ENCODE data around the gene TRIP13.
"Not testable (repeated sequence)": the region's sequence is repeated elsewhere in the genome, so short reads cannot be mapped to it uniquely, and the experiment has no call there.

TRIP13 gene

DNA sequence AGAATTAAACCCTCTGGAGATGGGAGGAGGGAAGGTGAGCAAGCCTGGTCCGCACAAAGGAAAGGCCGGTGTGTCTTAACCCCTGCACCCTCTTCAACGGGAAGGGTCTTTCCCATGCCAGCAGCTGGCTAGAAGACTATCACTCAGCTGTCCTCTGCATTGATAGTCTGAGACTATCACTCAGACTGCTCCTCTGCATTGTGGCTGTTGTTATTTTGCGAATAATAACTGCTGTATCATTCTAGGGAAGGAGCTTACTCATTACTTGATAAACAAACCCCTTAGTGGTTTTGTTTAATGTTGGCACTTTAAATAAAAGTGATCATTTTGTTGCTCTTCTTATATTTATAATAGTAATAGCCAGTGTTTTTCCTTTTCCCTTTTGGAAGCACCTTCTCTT, 8.1 kb downstream of the TRIP13 start:
- no peak for FAIRE-seq

DNA sequence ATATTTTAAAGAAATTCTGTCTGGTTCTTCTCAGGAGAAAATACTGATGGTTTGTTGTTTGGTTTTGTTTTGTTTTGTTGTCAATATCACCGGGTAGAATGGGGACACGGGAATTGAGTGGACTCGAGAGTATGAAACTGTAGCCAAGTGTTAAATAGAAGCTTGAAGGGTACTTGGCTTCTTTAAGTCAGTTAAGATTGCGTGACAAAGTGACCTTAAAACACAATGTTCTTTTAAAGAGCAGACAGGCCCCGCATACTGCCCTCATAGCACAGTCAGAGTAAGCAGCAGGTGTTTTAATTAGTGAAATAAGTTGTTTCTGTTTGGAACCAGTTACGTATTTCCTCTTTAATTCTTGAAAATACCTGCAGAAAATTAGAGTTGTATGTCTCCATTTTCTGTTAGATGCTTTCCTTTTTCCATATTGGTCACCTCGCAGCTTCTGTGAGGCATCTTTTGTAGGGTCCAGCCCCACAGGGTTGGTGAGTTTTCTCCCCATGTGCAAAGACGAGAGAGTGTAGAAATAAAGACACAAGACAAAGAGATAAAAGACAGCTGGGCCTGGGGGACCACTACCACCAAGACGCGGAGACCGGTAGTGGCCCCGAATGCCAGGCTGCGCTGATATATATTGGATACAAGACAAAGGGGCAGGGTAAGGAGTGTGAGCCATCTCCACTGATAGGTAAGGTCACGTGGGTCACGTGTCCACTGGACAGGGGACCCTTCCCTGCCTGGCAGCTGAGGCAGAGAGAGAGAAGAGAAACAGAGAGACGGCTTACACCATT, 9.6 kb downstream of the TRIP13 start:
- no peak for FAIRE-seq

DNA sequence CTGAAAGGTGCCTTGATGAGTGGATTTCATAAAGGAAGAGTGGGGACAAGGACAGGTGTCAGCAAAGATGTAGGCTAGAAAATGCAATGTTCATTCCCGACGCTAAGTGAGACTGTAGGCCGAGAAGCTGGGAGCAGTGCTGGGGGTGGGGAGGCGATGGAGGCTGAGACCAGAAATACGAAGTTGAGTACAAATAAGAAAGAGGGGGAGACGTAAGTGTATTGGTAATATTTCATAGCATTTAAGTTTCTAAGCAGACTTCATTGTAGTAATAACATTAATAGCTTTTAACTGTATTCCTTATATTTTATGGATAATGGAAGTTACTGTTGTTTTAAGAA, 11.0 kb downstream of the TRIP13 start:
- no peak for FAIRE-seq

DNA sequence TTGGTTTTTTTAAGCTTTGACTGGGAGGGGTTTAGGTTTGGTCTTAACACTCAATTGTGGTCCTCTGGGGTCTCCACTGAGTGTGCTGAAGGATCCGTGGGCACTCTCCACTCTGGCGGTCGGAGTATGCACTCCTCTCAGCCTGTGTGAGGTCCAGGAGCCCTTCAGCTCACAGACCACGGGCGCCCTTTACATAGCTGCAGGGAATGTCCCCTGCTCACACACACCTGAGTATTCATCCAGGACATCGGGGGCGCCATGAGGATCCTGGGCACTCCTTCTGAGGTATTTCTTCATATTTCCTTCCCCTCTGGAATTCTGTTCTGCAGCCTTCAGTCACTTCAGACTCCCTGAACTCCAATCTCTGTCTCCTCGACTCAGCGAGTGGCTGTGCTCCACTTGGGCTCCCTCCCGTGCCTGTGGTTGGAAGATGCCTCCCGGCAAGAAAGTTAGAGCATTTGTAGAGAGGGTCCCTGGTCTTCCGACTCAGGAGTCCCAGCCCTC, 12.5 kb downstream of the TRIP13 start:
- no peak for FAIRE-seq

DNA sequence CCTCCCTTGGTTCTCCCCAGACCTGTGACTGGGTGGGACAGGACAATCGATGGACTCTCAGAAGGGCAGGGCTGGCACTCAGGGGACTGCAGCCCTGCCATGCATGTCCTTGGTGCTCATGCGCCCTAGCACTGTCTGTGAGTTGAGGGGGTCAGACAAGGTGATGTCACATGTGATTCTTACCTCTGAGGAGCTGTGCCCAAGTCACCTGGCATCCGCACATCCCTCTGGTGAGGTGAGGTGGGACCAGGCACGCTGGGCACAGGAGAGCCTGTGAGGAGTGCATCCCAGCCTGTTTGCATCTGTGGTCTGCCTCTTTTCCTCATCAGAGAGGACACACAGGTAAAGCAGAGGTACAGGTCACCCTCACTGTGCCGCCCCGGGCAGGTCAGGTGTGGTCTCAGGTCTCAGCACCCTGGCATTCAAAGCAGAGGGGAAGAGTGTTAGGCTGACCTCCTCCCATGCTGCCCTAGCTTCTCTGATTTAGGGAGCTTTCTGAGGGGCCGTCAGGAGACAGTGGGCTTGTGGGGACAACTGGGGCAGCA, 14.8 kb downstream of the TRIP13 start:
- FAIRE-seq, result no peak

DNA sequence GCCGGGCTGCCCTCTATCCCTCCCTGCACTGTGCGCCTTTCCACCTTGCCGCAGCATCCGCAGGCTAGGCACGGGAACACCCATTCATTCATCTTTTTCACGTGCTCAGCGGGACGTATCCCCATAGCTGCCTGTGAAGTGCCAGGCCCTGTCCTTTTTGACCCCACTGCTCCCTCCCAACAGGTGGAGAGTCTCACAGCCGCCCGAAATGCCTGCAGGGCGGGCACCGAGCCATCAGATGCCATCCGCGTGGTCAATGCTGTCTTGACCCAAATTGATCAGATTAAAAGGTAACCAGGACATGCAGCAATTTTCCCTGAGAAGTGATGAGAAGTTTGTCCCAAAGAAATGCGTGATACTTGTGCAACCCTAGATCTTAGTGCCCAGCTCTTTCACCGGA, 15.5 kb downstream of the TRIP13 start:
- no peak for FAIRE-seq

DNA sequence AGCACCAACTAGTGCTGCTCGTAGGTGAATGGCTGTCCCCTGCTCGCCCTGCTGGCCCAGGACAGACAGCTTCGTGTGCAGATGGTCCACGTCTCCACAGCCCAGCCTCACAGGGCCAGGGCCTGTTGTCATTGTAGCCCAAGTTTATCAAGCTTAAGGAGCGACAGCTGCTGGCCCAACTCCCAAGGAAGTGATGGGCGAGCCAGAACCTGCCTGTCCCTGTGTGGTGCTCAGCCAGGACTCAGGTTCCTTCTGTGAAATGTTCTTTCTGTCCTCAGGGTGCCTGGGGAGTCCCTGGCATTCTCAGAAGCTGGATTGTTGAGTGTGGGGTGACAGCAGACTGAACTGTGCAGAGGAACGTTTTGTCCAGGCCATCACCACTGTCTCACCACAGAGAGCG, 16.4 kb downstream of the TRIP13 start:
- no peak for FAIRE-seq

DNA sequence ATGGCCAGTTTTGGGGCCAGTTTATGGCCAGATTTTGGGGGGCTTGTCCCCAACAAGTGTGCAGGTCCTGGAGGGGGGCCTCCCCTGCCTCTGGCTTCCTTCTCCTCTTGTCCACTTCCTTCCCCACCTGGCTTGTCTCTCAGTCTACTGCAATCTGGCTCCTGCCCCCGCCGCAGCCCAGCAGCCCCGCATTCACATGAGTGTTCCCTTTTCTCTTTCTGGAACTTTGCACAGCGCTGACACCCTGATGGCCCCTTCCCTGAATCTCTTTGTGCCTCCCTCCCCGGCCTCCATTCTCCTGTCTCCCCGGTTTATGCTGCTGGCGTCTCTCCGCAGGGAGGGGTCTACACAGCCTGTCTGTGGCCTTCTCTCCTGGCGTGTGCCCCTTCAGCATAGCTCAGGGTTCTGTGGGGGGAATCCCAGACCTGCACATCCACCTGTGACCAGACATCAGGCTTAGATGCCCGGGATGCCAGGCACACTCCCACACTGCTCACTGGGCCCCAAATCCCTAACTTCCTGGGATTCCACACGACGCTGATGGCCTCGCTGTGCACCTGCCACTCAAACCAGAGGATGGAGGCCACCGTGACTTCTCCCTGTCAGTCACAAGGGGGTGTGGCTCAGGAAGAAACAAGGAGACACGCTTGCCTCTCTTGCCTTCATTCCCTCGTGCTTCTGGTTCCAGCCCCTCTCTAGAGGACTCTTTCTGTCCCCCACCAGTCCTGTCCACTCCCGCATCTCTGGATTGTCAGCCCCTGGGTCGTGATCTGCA, 17.5 kb downstream of the TRIP13 start:
- no peak for FAIRE-seq

DNA sequence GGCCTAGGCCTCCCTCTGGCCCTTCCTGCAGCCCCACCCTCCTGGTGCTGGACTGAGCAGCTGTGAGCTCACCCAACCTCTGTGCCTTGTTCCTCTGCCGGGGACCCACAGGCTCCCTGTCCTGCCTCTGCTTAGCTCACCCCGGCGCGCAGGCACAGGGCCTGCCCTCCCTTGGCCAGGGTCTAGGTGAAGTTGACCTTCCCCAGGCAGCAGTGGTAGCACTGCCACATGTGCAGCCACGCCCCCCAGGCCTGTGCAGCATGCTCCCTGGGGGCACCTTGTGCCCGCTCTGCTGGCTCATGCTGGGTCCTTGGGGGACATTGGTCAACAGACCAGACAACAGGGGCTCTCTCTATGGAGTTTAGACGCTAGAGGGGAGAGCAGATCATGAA, 18.1 kb downstream of the TRIP13 start:
- no peak for FAIRE-seq

DNA sequence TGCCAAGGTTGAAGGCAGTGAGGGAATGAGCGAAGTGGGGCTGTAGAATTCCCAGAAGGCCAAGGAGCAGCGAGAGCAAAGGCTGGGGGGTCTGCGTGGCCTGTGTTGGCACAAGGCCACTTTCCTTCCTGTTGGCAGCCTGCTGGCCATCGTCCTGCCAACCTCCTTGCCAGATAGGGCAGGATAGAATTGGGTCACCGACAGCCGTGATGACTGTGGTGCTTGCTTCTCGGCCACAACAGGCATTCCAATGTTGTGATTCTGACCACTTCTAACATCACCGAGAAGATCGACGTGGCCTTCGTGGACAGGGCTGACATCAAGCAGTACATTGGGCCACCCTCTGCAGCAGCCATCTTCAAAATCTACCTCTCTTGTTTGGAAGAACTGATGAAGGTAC, 18.9 kb downstream of the TRIP13 start:
- no peak for FAIRE-seq

DNA sequence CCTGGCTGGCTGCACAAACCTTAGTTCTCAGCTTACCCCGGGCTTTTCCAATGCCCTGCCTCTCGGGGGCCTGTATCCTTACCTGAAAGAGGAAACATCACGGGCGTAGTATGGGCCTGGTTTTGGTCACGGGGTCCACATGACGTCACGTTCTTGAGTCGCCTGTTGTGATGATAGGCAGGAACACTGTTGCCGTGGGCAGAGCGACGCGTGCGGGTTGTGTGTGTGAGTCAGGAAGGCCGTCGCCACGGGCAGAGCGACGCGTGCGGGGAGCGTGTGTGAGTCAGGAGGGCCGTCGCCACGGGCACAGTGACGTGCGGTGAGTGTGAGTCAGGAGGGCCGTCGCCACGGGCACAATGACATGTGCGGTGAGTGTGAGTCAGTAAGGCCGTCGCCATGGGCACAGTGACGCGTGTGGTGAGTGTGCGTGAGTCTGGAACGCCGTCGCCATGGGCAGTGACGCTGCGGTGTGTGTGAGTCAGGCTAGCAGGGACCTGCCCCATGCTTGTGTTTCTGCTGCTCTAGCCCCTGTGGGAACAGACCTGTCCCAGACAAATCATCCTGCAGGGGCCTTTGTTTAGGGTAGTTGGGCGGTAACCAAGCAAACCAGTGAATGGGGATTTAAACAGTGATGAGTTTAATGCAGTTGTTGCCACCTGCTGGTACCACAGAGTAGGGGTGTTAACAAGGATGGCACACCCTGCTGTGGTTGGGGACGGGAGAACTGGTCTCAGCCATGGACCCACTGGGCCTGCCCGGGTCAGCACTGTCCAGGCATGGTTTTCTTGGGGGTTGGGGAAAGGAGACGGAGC, 19.8 kb downstream of the TRIP13 start:
- FAIRE-seq, result no peak

DNA sequence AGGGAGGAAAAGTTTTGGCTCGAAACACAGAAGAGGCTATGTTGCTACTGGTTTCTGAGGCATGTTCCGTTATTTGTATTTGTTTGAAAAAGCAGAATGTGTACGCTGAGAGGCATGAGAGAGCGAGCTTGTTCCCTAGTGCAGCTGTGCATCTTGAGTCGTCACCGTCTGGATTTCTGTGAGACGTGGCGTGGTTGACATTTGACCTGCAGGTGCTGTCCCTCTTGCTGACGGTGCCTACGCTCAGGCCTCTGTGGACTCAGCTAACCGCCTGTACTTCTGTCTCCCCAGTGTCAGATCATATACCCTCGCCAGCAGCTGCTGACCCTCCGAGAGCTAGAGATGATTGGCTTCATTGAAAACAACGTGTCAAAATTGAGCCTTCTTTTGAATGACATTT, 21.5 kb downstream of the TRIP13 start:
- no peak for FAIRE-seq

DNA sequence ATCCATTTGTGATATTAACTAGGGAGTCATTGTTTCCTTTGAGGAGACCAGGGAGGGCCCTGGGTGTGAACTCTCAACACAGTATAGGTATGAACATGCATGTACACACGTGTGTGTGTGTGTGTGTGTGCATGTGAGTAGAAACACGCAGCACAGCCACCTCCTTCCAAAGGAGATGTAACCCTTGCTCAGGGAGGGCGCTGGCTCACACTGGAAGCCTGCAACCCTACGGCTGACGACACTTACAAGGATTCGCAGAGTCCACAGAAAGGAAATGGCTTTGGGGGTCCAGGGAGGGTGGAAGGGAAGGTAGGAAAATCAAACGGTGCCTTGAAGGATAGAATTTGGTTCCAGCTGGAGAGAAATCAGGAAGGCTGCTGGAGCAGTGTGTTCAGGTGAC, 21.9 kb downstream of the TRIP13 start:
- FAIRE-seq, result no peak

DNA sequence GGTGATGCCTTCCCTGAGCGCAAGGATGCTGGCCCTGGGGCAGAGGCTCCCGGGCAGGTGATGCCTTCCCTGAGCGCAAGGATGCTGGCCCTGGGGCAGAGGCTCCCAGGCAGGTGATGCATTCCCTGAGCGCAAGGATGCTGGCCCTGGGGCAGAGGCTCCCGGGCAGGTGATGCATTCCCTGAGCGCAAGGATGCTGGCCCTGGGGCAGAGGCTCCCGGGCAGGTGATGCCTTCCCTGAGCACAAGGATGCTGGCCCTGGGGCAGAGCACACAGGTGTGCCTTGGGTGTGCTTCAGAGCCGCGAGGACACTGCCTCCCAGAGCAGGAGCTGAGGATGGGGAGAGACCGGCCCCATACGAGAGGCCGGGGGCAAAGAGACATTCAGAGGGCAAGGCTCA, 22.7 kb downstream of the TRIP13 start:
- FAIRE-seq, result not testable (repeated sequence)

DNA sequence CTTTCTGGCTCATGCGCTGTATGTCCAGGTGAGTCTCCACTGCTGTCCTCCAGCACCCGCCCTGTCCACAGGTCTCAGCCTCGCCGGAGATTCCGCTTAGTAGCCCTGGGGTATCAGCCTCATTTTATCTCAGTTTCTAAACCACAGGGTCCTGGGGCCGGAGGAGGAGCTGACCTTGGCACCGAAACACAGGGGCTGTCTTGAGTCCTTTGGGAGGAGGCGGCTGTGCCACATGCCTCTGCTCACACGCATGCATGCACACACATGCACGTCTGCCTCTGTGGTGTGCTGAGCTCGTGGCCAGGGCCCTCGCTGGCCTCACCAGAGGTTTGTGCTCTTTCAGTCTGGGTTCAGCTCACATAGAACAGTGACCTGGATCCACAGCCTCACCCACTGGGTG, 23.3 kb downstream of the TRIP13 start:
- no peak for FAIRE-seq

DNA sequence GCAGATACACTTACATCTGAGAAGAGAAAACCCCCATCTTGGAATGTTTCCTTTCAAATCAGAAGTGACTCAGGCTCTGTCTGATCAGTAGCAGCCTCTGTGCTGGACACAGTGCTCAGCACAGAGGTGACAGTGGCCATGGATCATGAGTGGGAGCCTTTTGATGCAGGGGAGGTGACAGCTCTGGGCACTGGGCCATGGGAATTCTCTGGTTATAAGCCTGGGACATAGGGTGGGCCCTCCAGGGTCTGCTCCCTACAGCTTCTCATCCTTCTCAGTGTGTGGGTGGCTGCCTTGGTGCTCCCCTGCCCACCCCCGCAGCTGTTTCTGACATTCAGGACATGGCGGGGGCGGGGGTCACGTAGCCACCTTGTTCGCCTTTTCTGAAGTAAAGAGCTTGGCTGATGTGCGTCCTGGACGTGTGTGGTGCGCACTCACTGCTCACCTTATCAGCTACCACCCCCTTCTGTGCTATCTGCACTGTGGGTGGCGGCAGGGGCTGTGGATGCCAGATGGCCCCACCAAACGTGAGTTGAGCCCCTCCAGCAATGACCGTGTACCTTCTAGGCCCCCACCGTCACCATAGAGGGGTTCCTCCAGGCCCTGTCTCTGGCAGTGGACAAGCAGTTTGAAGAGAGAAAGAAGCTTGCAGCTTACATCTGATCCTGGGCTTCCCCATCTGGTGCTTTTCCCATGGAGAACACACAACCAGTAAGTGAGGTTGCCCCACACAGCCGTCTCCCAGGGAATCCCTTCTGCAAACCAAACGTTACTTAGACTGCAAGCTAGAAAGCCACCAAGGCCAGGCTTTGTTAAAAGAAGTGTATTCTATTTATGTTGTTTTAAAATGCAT, 24.0 kb downstream of the TRIP13 start:
- no peak for FAIRE-seq

DNA sequence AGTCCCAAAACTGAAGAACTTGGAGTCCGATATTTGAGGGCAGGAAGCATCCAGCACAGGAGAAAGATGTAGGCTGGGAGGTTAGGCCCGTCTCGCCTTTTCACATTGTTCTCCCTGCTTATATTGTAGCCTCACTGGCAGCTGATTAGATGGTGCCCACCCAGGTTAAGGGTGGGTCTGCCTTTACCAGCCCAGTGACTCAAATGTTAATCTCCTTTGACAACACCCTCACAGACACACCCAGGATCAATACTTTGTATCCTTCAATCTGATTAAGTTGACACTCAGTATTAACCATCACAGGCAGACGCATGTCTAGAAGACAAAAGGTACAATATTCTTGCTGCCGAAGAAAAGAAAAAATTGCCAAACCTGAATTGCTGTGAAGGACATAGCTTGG, 26.0 kb downstream of the TRIP13 start:
- FAIRE-seq, result not testable (repeated sequence)

DNA sequence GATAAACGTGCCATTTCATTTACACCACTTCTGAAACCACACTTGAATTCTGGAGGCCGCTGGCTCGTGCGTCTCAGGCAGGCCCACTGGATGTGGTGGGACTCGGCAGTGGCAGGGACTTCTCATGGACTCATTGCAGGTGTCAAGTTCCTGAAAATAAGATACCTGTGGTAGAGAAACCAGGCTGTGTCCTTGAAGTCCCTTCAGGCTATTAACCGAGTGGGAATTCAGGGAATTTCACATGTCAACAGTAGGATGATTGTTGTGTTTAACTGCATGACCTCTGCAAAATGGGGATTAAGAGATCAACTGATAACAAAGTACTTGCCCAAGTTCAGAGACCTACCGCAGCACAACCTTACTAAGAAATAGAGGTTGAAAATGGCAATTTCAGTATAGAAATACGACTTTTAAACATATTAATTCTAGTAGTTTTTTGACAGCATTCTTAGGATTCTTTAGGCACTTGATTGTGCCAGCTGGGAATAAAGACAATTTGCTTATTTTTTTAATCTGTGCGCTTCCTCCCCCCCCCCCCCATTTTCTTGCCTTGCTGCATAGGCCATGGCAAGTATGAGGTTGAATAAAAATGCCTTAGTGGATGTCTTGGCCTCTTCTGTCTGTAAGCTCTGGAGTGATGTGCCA, 26.8 kb downstream of the TRIP13 start:
- FAIRE-seq, result no peak

DNA sequence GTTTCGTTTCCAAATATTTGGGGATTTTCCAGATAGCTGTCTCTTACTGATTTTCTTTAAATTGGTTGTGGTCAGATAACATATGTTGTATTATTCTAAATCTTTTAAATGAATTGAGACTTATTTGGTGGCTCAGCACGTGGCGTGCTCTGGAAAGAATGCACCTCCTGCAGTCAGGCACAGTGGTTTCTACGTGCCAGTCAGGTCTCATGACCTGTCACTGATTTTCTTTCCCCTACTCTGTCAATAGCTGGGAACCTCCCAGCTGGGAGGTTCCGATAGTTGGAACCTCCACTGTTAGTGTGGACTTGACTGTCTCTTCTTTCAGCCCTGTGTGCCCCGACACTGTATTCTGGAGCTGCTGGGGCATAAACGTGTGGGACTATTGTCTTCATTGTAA, 27.6 kb downstream of the TRIP13 start:
- FAIRE-seq, result no peak

DNA sequence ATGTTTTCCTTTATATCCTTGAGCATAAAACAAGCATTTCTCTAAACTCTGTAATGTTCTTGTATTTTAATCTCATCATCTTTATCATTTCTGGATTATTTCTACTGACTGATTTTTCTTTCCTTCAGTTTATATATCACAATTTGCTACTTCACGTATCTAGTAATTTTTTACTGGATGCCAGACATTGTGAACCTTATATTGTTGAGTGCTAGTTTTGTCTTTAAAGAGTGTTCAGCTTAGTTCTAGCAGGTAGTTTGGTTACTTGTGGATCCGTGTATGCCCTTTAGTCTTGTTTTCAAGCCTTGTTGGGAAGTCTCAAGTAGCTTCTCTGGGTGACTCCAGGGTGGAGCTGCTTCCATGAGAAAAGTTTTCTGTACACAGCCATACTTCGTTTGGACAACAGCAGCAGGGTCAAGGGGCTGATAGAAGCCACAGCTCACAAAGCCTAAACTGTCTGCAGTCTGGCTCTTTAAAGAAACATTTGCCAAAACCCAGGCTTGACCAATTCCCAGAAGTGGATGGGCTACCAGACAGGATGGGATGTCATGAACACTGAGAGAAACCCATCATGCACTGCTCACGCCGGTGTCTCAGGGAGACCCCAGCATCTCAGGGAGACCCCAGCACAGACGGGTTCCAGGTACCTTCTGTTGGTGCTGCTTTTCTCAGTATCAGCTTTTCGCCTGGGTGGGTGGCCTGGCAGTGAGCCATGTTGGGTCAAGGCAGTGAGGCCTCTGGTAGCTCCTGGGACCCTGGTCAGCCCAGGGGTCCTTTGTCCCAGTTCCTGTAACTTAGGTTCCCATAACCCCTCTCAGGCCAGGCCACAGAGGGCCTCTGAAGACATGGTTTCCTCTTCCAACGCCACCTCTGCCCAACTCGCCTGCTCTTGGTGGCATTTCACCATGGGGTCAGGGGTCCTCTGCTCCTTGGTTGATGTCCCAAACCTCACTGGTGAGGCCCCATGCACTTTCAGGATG, 29.1 kb downstream of the TRIP13 start:
- no peak for FAIRE-seq
